ENCODE results near the gene RNF224. TPM values are rescaled to one million over a fixed set of nuclear protein-coding genes. Genes with fewer than 3 reads are reported as not detected.

RNF224 gene
- total and polyA plus RNA-seq, 4 experiments from 2014 or later, result not detected

- H3K27ac Mint-ChIP-seq, result no peak overlapping the region
- H3K4me3 Mint-ChIP-seq, result no peak overlapping the region
- Histone ChIP-seq H3K4me1 (ENCODE audit: insufficient read depth, low read length) (peaks cover 8% of the 10 kb centered on the region), H3K27ac (ENCODE audit: low read depth, low read length) (no peak overlapping the region), H3K27me3 (ENCODE audit: insufficient read depth, low read length) (no peaks in the 10 kb centered on the region), H3K36me3 (ENCODE audit: insufficient read depth, low read length) (no peaks in the 10 kb centered on the region), H3K4me3 (ENCODE audit: low read length in 2 of 2) (no peak overlapping the region), H3K9me3 (ENCODE audit: control insufficient read depth in 1 of 2, low read length in 2 of 2) (no peaks in the 10 kb centered on the region)
- H3K27me3 Mint-ChIP-seq, result no peaks in the 10 kb centered on the region
- H3K36me3 Mint-ChIP-seq, result peaks cover 0 to 3% of the 10 kb centered on the region in 2 donors
- ChIA-PET POLR2A (ENCODE audit: partially characterized antibody) (interaction anchor here (1.1 kb wide), 1 partner anchor 20 kb away, joined by 3 read pairs; no protein-coding TSS in a partner anchor), CTCF (ENCODE audit: partially characterized antibody) (no interaction called here)
- no peaks in the 10 kb centered on the region for H3K9me3 Mint-ChIP-seq
- peaks cover 0 to 9% (median 2%) of the 10 kb centered on the region in 4 donors for H3K4me1 Mint-ChIP-seq
- intact Hi-C loops (cut with micrococcal nuclease), result no loop called here
- DNase-seq, result no peak
These were observed 31.6 kb upstream of the RNF224 start for GRCh38 chr9:137195525-137196220.

GRCh38 chr9:137198051-137198901, 29.0 kb upstream of the RNF224 start:
- ChIA-PET CTCF (ENCODE audit: partially characterized antibody) (interaction anchor here (3.0 kb wide), 1 partner anchor 9 kb away, joined by 7 read pairs; the partner anchor contains the start of genes ANAPC2 and SSNA1), POLR2A (ENCODE audit: partially characterized antibody) (interaction anchor here (1.0 to 11.9 kb wide), 4 partner anchors 7 to 68 kb away, joined by 3 to 169 read pairs (median 5); partner anchors contain the start of genes ANAPC2, NDOR1, SSNA1 and TMEM203)
- no peaks in the 10 kb centered on the region for H3K27me3 ChIP-seq (ENCODE audit: insufficient read depth, low read length)
- DNase-seq, result no peak
- H3K9me3 ChIP-seq (ENCODE audit: control insufficient read depth in 1 of 2, low read length in 2 of 2), result no peaks in the 10 kb centered on the region
- Mint-ChIP-seq H3K27me3 (no peaks in the 10 kb centered on the region), H3K9me3 (no peaks in the 10 kb centered on the region), H3K4me3 (peak overlapping the region in 7 of 8 donors; percentile 2 to 66 (median 11)), H3K27ac (peak overlapping the region in 1 of 7 donors; percentile 63), H3K36me3 (peaks cover 0 to 3% of the 10 kb centered on the region in 2 donors), H3K4me1 (peaks cover 5 to 19% (median 14%) of the 10 kb centered on the region in 4 donors)
- H3K4me3 ChIP-seq (ENCODE audit: low read length in 2 of 2), result no peak overlapping the region
- H3K36me3 ChIP-seq (ENCODE audit: insufficient read depth, low read length), result no peaks in the 10 kb centered on the region
- no peak overlapping the region for H3K27ac ChIP-seq (ENCODE audit: low read depth, low read length)
- H3K4me1 ChIP-seq (ENCODE audit: insufficient read depth, low read length), result peaks cover 23% of the 10 kb centered on the region
- intact Hi-C loops (cut with micrococcal nuclease), result no loop called here

GRCh38 chr9:137198902-137199283, 28.4 kb upstream of the RNF224 start:
- DNase-seq, result no peak
- Histone ChIP-seq H3K4me3 (ENCODE audit: low read length in 2 of 2) (no peak overlapping the region), H3K36me3 (ENCODE audit: insufficient read depth, low read length) (no peaks in the 10 kb centered on the region), H3K27me3 (ENCODE audit: insufficient read depth, low read length) (no peaks in the 10 kb centered on the region), H3K4me1 (ENCODE audit: insufficient read depth, low read length) (peaks cover 29% of the 10 kb centered on the region), H3K9me3 (ENCODE audit: control insufficient read depth in 1 of 2, low read length in 2 of 2) (no peaks in the 10 kb centered on the region), H3K27ac (ENCODE audit: low read depth, low read length) (no peak overlapping the region)
- ChIA-PET CTCF (ENCODE audit: partially characterized antibody) (interaction anchor here (3.0 kb wide), 1 partner anchor 10 kb away, joined by 7 read pairs; the partner anchor contains the start of genes ANAPC2 and SSNA1), POLR2A (ENCODE audit: partially characterized antibody) (interaction anchor here (1.0 to 11.9 kb wide), 3 partner anchors 10 to 69 kb away, joined by 4 to 169 read pairs (median 6); partner anchors contain the start of genes ANAPC2, SSNA1 and TUBB4B)
- Mint-ChIP-seq H3K36me3 (peaks cover 0 to 3% of the 10 kb centered on the region in 2 donors), H3K27ac (peak overlapping the region in 1 of 7 donors; percentile 63), H3K4me1 (peaks cover 5 to 21% (median 16%) of the 10 kb centered on the region in 4 donors), H3K9me3 (no peaks in the 10 kb centered on the region), H3K4me3 (peak overlapping the region in 5 of 8 donors; percentile 5 to 66 (median 11)), H3K27me3 (no peaks in the 10 kb centered on the region)
- intact Hi-C loops (cut with micrococcal nuclease), result no loop called here

GRCh38 chr9:137199411-137200121, 27.7 kb upstream of the RNF224 start:
- intact Hi-C loops (cut with micrococcal nuclease), result loop anchor here (1.0 to 2.0 kb wide), 4 partner anchors 11 to 71 kb away; partner anchors contain the start of genes ANAPC2, SSNA1 and TUBB4B
- no peaks in the 10 kb centered on the region for H3K27me3 ChIP-seq (ENCODE audit: insufficient read depth, low read length)
- H3K27ac ChIP-seq (ENCODE audit: low read depth, low read length), result no peak overlapping the region
- H3K9me3 ChIP-seq (ENCODE audit: control insufficient read depth in 1 of 2, low read length in 2 of 2), result no peaks in the 10 kb centered on the region
- CTCF ChIA-PET (ENCODE audit: partially characterized antibody), result interaction anchor here (3.0 kb wide), 1 partner anchor 10 kb away, joined by 7 read pairs; the partner anchor contains the start of genes ANAPC2 and SSNA1
- H3K4me3 ChIP-seq (ENCODE audit: low read length in 2 of 2), result no peak overlapping the region
- no peaks in the 10 kb centered on the region for H3K36me3 ChIP-seq (ENCODE audit: insufficient read depth, low read length)
- POLR2A ChIA-PET (ENCODE audit: partially characterized antibody), result interaction anchor here (1.4 to 11.9 kb wide), 2 partner anchors 10 to 70 kb away, joined by 6 to 169 read pairs; partner anchors contain the start of genes ANAPC2 and SSNA1
- H3K4me1 Mint-ChIP-seq, result peaks cover 9 to 27% (median 20%) of the 10 kb centered on the region in 4 donors
- peak overlapping the region in 7 of 8 donors; percentile 62 to 81 (median 77) for H3K4me3 Mint-ChIP-seq
- DNase-seq, result no peak
- H3K9me3 Mint-ChIP-seq, result no peaks in the 10 kb centered on the region
- H3K4me1 ChIP-seq (ENCODE audit: insufficient read depth, low read length), result peaks cover 36% of the 10 kb centered on the region
- peaks cover 0 to 3% of the 10 kb centered on the region in 2 donors for H3K36me3 Mint-ChIP-seq
- peak overlapping the region in 1 of 7 donors; percentile 37 for H3K27ac Mint-ChIP-seq
- H3K27me3 Mint-ChIP-seq, result no peaks in the 10 kb centered on the region

- H3K36me3 Mint-ChIP-seq, result peaks cover 0 to 8% of the 10 kb centered on the region in 2 donors
- peak within 1 kb of the TSS; percentile 81 to 93 (median 82) for H3K4me3 Mint-ChIP-seq
These were observed 26.7 kb upstream of the RNF224 start, which contains the start of gene TPRN for GRCh38 chr9:137200311-137201204. Gene TPRN, minus strand, starts transcription at chr9:137200741. Its CDS starts 30 bp downstream, at chr9:137200711.

More at GRCh38 chr9:137200311-137201204, 26.7 kb upstream of the RNF224 start, which contains the start of gene TPRN:
- Histone ChIP-seq H3K27ac (ENCODE audit: low read depth, low read length) (peak within 1 kb of the TSS; percentile 72), H3K4me1 (ENCODE audit: insufficient read depth, low read length) (peaks cover 40% of the 10 kb centered on the region), H3K36me3 (ENCODE audit: insufficient read depth, low read length) (no peaks in the 10 kb centered on the region), H3K27me3 (ENCODE audit: insufficient read depth, low read length) (no peaks in the 10 kb centered on the region), H3K4me3 (ENCODE audit: low read length in 2 of 2) (peak within 1 kb of the TSS; percentile 52 to 77), H3K9me3 (ENCODE audit: control insufficient read depth in 1 of 2, low read length in 2 of 2) (no peaks in the 10 kb centered on the region)
- peaks cover 9 to 35% (median 25%) of the 10 kb centered on the region in 4 donors for H3K4me1 Mint-ChIP-seq
- peak within 1 kb of the TSS; percentile 62 to 93 (median 83) for H3K27ac Mint-ChIP-seq
- CTCF ChIA-PET (ENCODE audit: partially characterized antibody), result interaction anchor here (0.7 to 1.2 kb wide), 4 partner anchors 12 to 82 kb away, joined by 3 to 7 read pairs (median 4); partner anchors contain the start of genes ANAPC2, CYSRT1 and SSNA1
- no peaks in the 10 kb centered on the region for H3K27me3 Mint-ChIP-seq
- intact Hi-C loops (cut with micrococcal nuclease), result loop anchor here (1.0 to 2.0 kb wide), 4 partner anchors 12 to 72 kb away; partner anchors contain the start of genes ANAPC2, SSNA1 and TUBB4B
- POLR2A ChIA-PET (ENCODE audit: partially characterized antibody), result interaction anchor here (0.7 to 11.9 kb wide), 22 partner anchors 9 to 222 kb away, joined by 3 to 169 read pairs (median 4); partner anchors contain the start of genes ANAPC2, CYSRT1, MAN1B1 and NELFB
- H3K9me3 Mint-ChIP-seq, result no peaks in the 10 kb centered on the region
- peak; percentile 97 to 99 (median 98) for DNase-seq

Data from CD4-positive, alpha-beta memory T cell (primary cell).